SK-N-SH treated with all-trans-retinoic acid at 6 μM for 48 hours (cell line): ENCODE results near the gene TESMIN.

ENCODE experiments used
- ATAC-seq: fragments of 200-7000 bp; cut with Tn5 transposase; 3 replicates; pipeline ENCODE4 v1.9.1; 2020; ENCODE audit warnings: mild to moderate bottlenecking, moderate library complexity
- ARNTL ChIP-seq: fragments of 450-650 bp; formaldehyde crosslinking; IDR thresholded peaks from 2 replicates; pipeline ENCODE4 v1.5.0; 2020; ENCODE audit warnings: low read depth, mild to moderate bottlenecking, moderate library complexity, borderline replicate concordance
- BACH2 ChIP-seq: fragments of 250-450 bp; sonication (Bioruptor Pico); IDR thresholded peaks from 2 replicates; pipeline ENCODE4 v1.9.0; 2021; ENCODE audit warnings: mild to moderate bottlenecking, borderline replicate concordance
- CREB5 ChIP-seq: fragments of 250-450 bp; sonication (Bioruptor Pico); IDR thresholded peaks from 2 replicates; pipeline ENCODE4 v1.5.1; 2020; ENCODE audit warnings: low read depth, mild to moderate bottlenecking, moderate library complexity
- CSDC2 ChIP-seq: fragments of 250-450 bp; sonication (Bioruptor Pico); IDR thresholded peaks from 2 replicates; pipeline ENCODE4 v1.5.0; 2020; ENCODE audit warnings: mild to moderate bottlenecking, moderate library complexity
- CSRNP3 ChIP-seq: fragments of 250-450 bp; sonication (Bioruptor Pico); IDR thresholded peaks from 2 replicates; pipeline ENCODE4 v1.5.1; 2021; ENCODE audit warnings: mild to moderate bottlenecking, moderate library complexity
- ESRRG ChIP-seq: fragments of 250-450 bp; sonication (Bioruptor Pico); IDR thresholded peaks from 2 replicates; pipeline ENCODE4 v1.6.1; 2021; ENCODE audit warnings: mild to moderate bottlenecking
- GLIS3 ChIP-seq: fragments of 250-450 bp; sonication (Bioruptor Pico); IDR thresholded peaks from 2 replicates; pipeline ENCODE4 v1.5.0; 2020; ENCODE audit warnings: mild to moderate bottlenecking, moderate library complexity
- ISL1 ChIP-seq: fragments of 250-450 bp; sonication (Bioruptor Pico); IDR thresholded peaks from 2 replicates; pipeline ENCODE4 v2.1.2; 2022; ENCODE audit warnings: mild to moderate bottlenecking, moderate library complexity
- OSR1 ChIP-seq: fragments of 250-450 bp; sonication (Bioruptor Pico); IDR thresholded peaks from 2 replicates; pipeline ENCODE4 v1.8.0; 2022; ENCODE audit warnings: moderate library complexity, mild to moderate bottlenecking, inconsistent platforms
- PATZ1 ChIP-seq: fragments of 250-450 bp; sonication (Bioruptor Pico); IDR thresholded peaks from 2 replicates; pipeline ENCODE4 v1.8.0; 2020; ENCODE audit warnings: mild to moderate bottlenecking, moderate library complexity, borderline replicate concordance
- POU6F1 ChIP-seq: fragments of 250-450 bp; sonication (Bioruptor Pico); IDR thresholded peaks from 2 replicates; pipeline ENCODE4 v1.8.0; 2021; ENCODE audit warnings: low read depth, mild to moderate bottlenecking, moderate library complexity, borderline replicate concordance
- PPARA ChIP-seq: fragments of 250-450 bp; sonication (Bioruptor Pico); IDR thresholded peaks from 2 replicates; pipeline ENCODE4 v1.5.0; 2020; ENCODE audit warnings: mild to moderate bottlenecking, borderline replicate concordance
- RARB ChIP-seq: fragments of 250-450 bp; sonication (Bioruptor Pico); IDR thresholded peaks from 2 replicates; pipeline ENCODE4 v1.8.0; 2021; ENCODE audit warnings: mild to moderate bottlenecking, moderate library complexity
- SNAI2 ChIP-seq: fragments of 250-450 bp; sonication (Bioruptor Pico); IDR thresholded peaks from 2 replicates; pipeline ENCODE4 v1.5.0; 2020; ENCODE audit warnings: mild to moderate bottlenecking, moderate library complexity
- TCF4 ChIP-seq: fragments of 250-450 bp; sonication (Bioruptor Pico); IDR thresholded peaks from 2 replicates; pipeline ENCODE4 v1.8.0; 2021; ENCODE audit warnings: mild to moderate bottlenecking, moderate library complexity, borderline replicate concordance
- TOX ChIP-seq: fragments of 250-450 bp; sonication (Bioruptor Pico); IDR thresholded peaks from 2 replicates; pipeline ENCODE4 v1.8.0; 2021; ENCODE audit warnings: mild to moderate bottlenecking, moderate library complexity, borderline replicate concordance
- ZC3H10 ChIP-seq: fragments of 250-450 bp; sonication (Bioruptor Pico); IDR thresholded peaks from 2 replicates; pipeline ENCODE4 v1.5.1; 2021; ENCODE audit warnings: mild to moderate bottlenecking, moderate library complexity
- ZFP3 ChIP-seq: fragments of 250-450 bp; sonication (Bioruptor Pico); IDR thresholded peaks from 2 replicates; pipeline ENCODE4 v1.5.0; 2020; ENCODE audit warnings: mild to moderate bottlenecking, moderate library complexity
- ZFP30 ChIP-seq: fragments of 450-650 bp; formaldehyde crosslinking; IDR thresholded peaks from 2 replicates; pipeline ENCODE4 v1.5.0; 2022; ENCODE audit warnings: mild to moderate bottlenecking, moderate library complexity
- ZNF565 ChIP-seq: fragments of 450-650 bp; formaldehyde crosslinking; conservative IDR thresholded peaks from 2 replicates; pipeline ENCODE4 v1.5.0; 2020; ENCODE audit warnings: low read depth, mild to moderate bottlenecking, moderate library complexity
- ZNF70 ChIP-seq: fragments of 450-650 bp; formaldehyde crosslinking; IDR thresholded peaks from 2 replicates; pipeline ENCODE4 v1.5.0; 2020; ENCODE audit warnings: mild to moderate bottlenecking, moderate library complexity
- ZNF8 ChIP-seq: fragments of 450-650 bp; formaldehyde crosslinking; IDR thresholded peaks from 2 replicates; pipeline ENCODE4 v1.5.0; 2020; ENCODE audit warnings: mild to moderate bottlenecking, moderate library complexity

Gene TESMIN

GRCh38 chr11:68687311-68687710 is 64.0 kb downstream of the TESMIN start:
- no peak for ATAC-seq
- no peak for TF ChIP-seq ZFP3 (CRISPR knock-in tag)

GRCh38 chr11:68686486-68686885 is 64.8 kb downstream of the TESMIN start:
- no peak for ATAC-seq
- TF ChIP-seq ZNF8 (CRISPR knock-in tag) = no peak
- no peak for TF ChIP-seq ARNTL
- no peak for TF ChIP-seq PATZ1 (CRISPR knock-in tag)
- TF ChIP-seq SNAI2 (CRISPR knock-in tag) = no peak
- TF ChIP-seq OSR1 (CRISPR knock-in tag) = no peak
- TF ChIP-seq ZFP30 = no peak
- TF ChIP-seq RARB (CRISPR knock-in tag) = no peak
- no peak for TF ChIP-seq CSDC2 (CRISPR knock-in tag)
- no peak for TF ChIP-seq ZC3H10 (CRISPR knock-in tag)
- TF ChIP-seq TCF4 = no peak
- no peak for TF ChIP-seq ESRRG (CRISPR knock-in tag)
- no peak for TF ChIP-seq ISL1
- no peak for TF ChIP-seq ZNF70
- no peak for TF ChIP-seq CREB5
- no peak for TF ChIP-seq TOX (CRISPR knock-in tag)
- no peak for TF ChIP-seq PPARA (CRISPR knock-in tag)
- TF ChIP-seq GLIS3 (CRISPR knock-in tag) = no peak
- TF ChIP-seq CSRNP3 (CRISPR knock-in tag) = no peak
- no peak for TF ChIP-seq BACH2 (CRISPR knock-in tag)
- TF ChIP-seq ZNF565 (CRISPR knock-in tag) = no peak
- TF ChIP-seq, all 23 proteins: peak for 0

- no peak for ATAC-seq
- TF ChIP-seq TCF4 = no peak
- no peak for TF ChIP-seq CSDC2 (CRISPR knock-in tag)
- TF ChIP-seq PATZ1 (CRISPR knock-in tag) = no peak
- no peak for TF ChIP-seq BACH2 (CRISPR knock-in tag)
- TF ChIP-seq ESRRG (CRISPR knock-in tag) = no peak
- no peak for TF ChIP-seq PPARA (CRISPR knock-in tag)
- TF ChIP-seq ZNF8 (CRISPR knock-in tag) = no peak
- TF ChIP-seq ZNF70 = no peak
- no peak for TF ChIP-seq TOX (CRISPR knock-in tag)
- TF ChIP-seq RARB (CRISPR knock-in tag) = no peak
- TF ChIP-seq OSR1 (CRISPR knock-in tag) = no peak
- TF ChIP-seq ZNF565 (CRISPR knock-in tag) = no peak
- no peak for TF ChIP-seq ZFP30
- no peak for TF ChIP-seq POU6F1 (CRISPR knock-in tag)
- TF ChIP-seq SNAI2 (CRISPR knock-in tag) = no peak
- TF ChIP-seq, all 23 proteins: peak for 0
Measured at GRCh38 chr11:68685656-68686380, 65.5 kb downstream of the TESMIN start.
